ENCODE data around the gene HDAC4.

Gene HDAC4

DNA sequence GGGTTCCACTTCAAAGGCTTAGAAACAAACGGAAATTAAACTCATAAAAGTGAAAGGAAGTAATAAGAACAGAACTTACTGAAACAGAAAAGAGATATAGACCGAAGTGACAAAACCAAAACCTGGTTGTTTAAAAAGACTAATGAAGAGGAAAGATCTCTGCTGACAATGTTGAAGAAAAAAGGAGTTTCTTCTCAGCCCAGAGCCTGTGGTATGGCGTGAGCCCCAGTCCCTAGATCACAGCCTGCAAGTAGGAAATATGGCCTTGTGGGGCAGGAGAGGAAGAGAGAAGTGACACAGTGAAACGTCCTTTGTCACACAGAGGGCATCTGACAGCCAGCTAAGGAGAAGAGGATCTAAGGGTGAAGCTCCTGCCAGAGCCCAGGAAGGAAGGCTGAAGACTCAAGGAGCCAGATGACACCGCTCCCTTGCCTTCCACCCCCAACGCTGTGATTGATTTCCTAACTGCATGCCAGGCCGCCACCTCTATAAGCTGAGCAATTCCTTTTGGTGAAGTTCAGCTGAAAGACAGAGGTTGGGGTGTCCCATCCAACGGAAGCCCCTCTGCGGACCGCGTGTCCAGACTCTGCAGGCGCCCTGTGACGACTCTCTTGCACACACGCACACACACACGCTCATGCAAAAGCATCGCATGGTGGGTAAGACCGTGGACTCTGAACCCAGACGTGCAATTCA, 141.1 kb downstream of the HDAC4 start:
- in situ Hi-C loops (cut with MboI; ENCODE audit: low sequenced_read_pairs): no loop called here

DNA sequence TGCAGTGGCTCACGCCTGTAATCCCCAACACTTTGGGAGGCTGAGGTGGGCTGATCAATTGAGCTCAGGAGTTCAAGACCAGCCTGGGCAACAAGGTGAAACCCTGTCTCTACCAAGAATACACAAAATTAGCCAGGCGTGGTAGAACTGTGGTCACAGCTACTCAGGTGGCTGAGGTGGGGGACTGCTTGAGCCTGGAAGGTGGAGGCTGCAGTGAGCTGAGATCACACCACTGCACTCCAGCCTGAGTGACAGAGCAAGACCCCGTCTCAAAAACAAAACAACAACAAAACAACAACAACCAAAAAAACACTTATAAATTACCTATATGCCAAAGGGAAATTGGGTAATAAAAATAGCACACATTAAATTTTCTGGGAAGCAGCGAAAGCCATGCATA, 141.6 kb downstream of the HDAC4 start:
- in situ Hi-C loops (cut with MboI; ENCODE audit: low sequenced_read_pairs): no loop called here

DNA sequence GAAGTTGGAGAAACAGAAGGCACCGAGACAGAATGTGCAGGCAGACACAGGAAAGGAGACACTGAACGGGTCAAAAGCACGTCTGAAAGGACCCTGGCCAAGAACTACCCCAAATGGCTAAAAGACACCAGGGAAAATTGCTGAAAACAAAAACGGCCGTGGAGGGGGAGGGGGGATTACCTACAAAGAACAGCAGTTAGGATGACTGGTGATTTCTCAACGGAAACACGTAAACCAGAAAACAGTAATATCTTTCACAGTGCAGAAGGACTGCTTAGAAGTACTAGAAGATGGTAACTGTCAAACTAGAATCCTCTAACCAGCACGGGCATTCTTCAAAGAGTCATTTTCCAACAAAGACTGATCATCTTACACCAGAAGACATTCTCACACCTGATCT, 142.6 kb downstream of the HDAC4 start:
- in situ Hi-C loops (cut with MboI; ENCODE audit: low sequenced_read_pairs): no loop called here

DNA sequence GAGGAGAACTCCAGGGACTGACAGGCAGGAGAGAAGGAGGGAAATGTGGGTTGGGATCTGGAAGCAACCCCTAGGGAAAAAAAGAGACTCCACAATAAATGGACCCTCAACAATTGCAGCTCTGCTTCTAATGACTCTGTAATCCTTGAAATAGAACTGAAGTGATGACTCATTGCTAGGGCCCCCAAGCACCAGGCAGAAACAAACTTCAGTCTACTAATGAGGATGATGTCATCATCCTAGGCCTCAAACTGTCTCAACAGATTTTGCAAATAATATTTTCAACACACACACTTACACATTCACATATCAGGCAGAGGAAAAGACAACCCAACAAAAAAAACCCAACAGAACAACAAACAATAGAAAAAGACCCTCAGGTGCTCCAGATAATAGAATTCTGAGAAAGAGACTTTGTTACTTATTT, 143.3 kb downstream of the HDAC4 start:
- in situ Hi-C loops (cut with MboI; ENCODE audit: low sequenced_read_pairs): no loop called here

DNA sequence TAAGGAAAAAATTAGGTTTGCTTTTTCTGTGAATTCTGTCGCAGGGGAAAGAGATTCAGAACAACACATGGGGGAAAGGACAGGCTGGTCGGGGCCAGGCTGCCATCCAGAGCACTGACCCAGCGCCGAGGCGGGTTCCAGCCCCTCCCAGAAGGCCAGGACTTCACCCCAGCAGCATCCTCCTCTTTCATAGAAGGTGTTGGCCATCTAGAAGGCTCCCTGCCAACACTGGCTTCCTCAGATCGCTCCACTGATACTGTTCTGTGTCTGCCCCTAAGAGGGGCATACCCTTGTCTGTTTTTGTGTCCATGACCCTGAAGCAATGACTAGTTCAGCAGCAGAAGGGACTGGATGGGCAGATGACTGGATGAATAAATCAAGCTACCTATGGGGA, 144.5 kb downstream of the HDAC4 start:
- in situ Hi-C loops (cut with MboI; ENCODE audit: low sequenced_read_pairs): no loop called here

DNA sequence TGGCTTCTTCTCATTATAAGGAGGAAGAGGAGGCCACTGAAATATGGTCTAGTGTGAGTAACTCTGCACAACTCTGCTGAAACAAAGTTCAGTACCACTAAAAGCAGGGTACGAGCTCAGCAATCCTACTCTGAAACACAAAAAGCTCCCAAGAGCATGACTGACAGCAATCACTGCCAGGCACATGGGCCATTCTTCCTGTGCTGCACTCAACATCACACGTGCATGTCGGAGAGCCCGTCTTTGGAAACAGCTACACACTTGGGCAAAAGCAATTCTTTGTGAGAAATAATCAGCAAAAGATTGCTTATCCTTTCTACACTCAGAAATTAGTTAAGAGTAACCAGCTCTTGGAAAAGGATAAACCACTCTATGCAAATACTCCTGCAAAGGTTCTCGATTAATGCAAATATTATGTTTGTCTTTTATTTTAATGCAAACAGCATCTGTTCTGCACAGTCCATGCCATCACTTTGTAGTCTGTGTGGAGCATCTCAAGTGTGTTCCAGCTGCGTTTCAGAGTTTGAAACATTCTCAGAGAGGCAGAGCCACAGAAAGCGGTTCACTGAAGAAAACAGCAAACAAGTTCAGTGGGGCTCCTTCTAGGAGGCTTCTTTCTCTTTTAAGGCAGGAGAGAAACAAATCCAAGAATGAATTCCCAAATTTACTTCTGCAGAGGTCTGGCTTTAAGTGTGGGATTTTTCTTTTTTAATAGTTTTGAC, 145.0 kb downstream of the HDAC4 start:
- in situ Hi-C loops (cut with MboI; ENCODE audit: low sequenced_read_pairs): no loop called here

DNA sequence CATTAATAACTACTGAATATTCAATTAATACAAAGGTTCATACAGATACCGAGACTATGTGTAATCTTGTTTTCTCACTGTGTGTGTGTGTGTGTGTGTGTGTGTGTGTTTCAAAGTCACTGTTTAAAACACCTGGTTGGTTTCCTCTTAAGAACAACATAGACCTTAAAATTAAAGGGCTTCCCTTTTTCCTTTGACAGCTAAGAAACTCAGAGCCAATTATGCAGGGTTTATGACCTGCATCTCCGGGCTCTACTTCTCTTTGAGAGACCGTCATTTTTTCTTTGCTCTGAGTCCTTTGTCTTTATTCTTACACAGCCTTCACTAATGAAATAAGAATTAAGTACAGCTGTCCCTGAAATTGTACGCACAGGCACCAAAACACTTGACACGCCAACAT, 145.6 kb downstream of the HDAC4 start:
- in situ Hi-C loops (cut with MboI; ENCODE audit: low sequenced_read_pairs): no loop called here

DNA sequence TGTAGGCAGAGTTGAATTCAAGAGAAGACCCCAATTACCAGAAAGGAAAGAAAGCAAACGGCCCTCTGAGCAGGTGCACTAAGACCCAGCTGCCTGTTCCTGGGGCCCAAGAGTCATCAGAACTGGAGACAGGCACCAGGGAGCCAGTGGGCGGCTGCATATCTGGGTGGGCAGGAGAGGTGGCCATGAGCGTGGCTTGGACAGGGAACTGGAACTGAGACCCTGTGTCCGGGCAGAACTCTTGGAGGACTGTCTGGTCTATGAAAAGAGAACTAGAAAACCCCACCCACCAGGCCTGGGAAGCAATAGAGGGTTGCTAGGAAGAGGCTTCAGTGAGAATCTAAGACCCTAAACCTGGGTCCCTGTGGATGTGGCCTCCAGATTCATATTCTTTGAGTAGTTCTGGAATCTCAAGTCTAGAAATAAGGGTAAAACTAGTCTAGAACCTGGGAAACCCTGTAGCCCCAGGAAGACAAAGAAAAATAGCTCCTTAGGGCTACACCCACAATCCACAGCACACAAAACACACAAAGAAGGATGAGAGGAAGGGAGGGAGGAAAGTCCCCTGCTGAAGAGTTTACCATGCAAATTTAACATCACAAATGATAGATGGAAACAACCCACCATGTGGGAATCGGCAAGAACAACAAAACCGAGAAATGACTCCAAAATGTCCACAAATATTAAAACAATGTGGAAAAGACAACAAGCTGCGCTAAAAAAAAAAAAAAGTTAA, 147.0 kb downstream of the HDAC4 start:
- in situ Hi-C loops (cut with MboI; ENCODE audit: low sequenced_read_pairs): no loop called here

DNA sequence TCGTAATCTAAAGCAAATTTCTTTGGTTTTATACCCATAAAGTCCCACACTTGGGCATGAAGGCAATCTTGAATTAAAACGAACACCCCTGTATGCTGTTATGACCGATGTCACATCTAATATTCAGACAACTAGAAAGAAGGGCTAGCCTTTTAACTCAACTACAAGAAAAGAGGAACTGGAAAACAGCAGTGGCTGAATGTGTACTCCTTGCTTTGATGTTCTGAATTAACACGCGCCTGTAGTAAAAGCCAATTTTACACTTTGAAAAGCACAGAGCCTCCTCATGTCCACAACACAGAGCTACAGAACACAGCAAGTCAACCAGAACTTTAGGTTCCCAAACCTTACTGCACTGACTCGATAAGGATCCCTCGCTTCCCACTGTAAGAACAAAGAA, 147.6 kb downstream of the HDAC4 start:
- in situ Hi-C loops (cut with MboI; ENCODE audit: low sequenced_read_pairs): no loop called here

DNA sequence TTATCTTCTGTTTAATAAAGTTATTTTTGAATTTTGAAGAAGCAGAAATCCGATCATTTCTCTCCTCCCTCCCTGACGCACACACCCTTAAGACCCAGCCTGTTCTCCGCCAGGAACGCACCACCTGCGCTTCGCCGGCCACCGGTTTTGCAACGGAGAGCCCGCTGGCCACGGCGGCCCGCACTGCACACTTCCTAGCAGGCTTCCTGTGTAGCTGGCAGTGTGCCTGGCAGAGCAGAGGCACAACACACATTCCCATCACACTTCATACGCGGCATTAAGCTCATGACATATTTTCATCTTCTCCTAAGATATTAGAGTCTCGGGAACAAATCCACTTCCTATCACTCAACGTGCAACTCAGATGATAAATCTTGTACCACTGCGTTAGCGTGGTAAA, 148.0 kb downstream of the HDAC4 start:
- in situ Hi-C loops (cut with MboI; ENCODE audit: low sequenced_read_pairs): no loop called here

DNA sequence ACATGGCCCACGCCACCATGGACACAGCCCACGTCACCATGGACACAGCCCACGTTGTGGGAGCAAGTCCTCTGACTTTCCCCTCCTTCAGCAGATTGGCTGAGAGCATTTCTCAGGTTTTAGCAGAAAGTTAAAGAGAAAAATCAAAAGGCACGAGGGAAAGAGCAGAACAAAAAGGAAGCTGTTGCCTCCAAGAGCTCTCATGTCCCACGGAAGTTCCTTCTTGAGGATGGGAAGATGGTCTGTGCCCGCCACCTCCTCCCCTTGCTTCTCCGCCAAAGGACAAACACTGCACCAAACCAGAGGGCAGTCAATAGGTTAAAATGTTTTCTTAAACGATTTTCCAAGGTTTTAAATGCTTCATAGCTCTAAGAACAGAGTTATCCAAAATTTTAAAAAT, 148.4 kb downstream of the HDAC4 start:
- in situ Hi-C loops (cut with MboI; ENCODE audit: low sequenced_read_pairs): no loop called here

DNA sequence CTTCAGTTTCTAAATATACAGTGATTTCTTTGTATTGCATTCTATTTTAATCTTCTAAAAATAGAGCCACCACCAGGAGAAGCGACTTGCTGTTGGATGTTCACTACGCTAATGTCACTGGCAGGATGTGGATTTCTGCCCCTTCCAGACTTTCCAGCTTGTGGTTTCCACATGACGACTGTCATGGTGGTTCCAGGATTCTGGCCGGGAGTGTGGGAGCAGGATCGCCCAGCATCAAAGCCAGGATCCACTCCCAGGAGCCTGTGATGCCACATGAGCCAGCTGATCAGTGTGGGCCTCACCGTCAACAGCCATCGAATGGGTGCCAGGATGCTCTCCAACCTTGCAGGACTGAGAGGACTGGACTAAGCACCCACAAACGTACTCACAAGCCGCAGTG, 148.8 kb downstream of the HDAC4 start:
- in situ Hi-C loops (cut with MboI; ENCODE audit: low sequenced_read_pairs): no loop called here

DNA sequence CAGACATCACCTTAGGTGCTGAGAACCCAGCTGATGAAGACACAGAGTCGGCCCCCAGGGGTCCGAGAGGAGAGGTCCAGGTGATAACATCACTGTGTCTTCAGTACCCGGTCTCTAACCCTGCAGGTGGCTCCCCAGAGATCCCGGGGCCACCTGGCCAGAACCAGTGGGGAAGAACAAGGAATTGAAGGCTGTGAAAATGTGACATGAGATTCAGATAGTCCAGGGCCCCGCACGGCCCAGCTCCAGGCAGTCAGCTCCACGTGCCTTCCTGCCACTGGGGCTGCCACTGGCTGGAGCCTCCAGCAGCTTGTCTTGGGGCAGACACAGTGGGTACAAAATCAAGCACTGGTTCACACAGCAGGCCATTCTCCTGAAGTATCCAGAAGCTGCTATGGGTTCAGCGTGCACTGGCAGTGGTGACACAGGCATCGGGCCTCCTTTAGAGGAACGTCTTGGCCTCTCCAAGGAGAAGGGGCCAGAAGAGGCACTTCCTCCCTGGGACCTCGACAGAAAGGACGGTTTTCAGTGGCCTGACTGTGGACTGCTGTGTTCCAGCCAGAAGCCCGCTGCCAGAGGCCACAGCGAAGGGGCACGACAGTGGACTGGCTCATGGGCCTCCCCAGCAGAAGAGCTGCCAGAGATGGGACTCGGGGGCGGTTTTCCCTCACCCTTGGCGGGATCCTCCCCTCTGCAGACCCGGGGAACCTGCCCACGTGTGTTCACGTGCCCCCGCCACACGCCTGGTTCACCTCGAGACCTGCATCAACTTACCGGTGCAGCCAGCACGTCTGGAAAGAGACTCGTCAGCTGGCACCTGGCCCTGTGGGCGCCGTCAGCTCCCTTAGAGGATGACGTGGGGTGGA, 150.4 kb downstream of the HDAC4 start:
- in situ Hi-C loops (cut with MboI; ENCODE audit: low sequenced_read_pairs): no loop called here

DNA sequence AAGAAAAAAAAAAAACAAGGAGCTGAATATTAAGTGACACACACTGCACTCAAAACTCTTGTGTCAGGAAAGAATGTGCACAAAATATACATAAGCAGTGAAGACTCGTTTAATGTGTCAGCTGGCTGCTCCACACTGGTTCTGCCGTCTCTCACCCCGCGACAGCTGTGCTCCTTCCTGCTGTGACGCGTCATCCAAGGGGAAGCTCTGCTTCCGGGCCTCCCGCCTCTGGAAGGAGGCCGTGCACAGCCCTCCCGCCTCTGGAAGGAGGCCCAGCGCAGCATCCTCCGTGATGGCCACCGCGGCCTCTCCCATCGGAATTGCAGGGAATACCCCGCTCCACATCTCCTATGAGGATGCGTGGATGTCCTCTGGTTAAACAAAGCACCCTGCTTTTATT, 151.0 kb downstream of the HDAC4 start:
- in situ Hi-C loops (cut with MboI; ENCODE audit: low sequenced_read_pairs): no loop called here

DNA sequence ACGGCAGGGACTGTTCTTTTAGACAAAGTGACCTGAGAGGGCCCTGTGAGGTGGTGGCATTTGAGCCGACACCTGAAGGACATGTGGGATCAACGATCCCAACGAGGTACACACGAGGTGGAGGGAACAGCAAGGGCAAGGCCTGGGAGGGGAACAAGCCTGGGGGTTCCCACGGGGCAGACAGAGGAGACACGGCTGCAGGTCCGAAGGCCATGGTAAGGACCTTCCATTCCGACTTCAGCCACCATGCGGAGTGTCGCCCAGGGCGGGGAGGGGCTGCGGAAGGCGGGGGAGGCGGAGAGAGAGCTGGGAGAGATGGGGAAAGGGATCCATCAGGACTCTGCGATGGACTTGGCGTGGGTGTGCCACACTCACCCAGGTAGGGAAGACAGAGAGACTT, 151.8 kb downstream of the HDAC4 start:
- in situ Hi-C loops (cut with MboI; ENCODE audit: low sequenced_read_pairs): no loop called here

DNA sequence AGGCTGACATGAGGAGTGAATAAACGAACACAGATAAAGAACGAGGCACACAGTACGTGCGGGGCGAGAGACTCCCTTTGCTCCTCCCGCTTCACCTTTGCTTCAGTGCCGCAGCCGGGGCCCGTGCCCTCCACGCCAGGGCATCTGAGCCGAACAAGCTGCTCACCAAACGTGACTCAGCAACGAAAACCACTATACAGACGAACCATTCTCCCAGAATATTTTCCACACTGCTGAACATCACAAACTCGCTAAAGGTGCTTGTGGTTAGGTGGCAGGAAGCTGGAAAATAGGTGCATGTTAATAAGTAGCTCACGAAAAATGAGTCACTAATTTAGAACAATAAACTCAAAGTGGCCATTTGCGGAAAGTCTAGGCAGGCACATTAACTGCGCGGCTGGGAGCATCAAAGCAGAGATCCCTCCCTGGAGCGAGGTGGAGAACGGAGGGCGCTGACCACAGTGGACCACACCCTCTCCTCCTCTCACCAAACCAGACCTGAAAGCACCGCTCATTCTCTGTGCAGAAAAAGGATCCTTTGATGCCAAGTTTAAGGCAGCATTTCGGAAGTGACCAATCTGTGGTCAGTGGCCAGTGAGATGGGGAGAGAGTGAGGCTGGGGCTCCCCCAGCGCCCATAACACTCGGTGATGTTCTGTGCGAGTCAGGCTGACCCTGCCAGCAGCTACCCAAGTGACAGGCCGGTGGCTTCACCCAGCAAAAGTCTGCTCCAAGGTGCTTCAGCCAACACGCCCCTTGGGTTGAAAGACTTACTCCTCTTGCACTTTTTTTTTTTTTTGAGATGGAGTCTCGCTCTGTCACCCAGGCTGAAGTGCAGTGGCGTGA, 153.2 kb downstream of the HDAC4 start:
- in situ Hi-C loops (cut with MboI; ENCODE audit: low sequenced_read_pairs): no loop called here

DNA sequence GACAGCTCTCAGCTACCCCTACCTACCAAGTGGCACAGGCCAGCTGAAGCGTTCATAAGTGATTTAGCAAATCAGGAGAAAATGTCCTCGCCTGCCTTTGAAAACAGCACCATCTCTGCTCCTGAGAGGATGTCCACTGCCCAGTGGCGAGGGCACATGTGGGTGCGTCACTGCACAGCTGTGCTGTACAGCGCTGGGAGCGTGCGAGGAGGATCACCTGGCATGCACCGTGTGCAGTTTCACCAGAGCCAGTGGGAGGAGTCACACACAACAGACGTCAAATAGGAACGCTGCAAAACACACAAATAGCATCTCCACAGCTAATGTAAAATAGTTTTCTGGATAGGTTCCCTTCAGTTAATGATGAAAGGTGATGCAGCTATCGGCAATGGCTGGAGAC, 154.1 kb downstream of the HDAC4 start:
- in situ Hi-C loops (cut with MboI; ENCODE audit: low sequenced_read_pairs): no loop called here

DNA sequence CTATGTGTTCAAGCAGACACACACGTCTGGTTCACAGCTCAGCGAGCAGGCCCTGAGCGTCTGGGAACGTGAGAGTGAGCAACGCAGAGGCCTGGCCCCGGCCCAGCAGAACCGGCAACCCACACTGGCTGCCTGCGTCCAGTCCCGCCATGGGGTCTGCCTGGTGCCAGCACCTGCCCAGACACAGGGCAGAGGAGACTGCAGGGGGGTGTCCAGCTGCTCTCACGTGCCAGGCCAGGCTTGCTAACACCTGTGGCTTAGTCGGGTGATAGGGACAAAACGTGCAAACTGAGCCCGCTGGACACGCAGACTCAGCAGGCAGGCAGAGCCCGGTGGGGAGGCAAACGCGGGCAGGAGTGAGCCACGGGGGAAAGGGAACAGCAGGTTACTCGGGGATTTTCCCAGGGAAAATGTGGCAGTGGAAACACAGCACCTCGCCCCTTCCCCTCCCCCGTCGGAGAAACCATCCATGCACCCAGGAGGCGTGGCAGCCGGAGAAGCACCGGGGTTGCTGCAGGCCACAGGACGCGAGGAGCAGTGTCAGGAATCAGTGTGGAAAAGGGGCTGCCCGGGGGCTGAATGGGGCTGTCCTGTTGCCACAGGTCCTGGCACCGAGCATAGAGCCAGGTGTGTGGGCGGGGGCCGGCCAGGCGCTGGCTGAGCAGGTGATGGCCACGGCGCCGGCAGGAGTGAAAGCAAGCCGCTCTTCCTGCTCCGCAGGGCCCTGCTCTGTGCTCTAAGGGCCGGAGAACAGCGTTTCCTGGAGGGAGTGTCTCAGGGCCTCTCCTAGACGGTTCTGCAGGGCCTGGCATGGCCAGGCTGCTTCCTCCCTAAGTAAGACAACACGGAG, 154.7 kb downstream of the HDAC4 start:
- in situ Hi-C loops (cut with MboI; ENCODE audit: low sequenced_read_pairs): no loop called here

DNA sequence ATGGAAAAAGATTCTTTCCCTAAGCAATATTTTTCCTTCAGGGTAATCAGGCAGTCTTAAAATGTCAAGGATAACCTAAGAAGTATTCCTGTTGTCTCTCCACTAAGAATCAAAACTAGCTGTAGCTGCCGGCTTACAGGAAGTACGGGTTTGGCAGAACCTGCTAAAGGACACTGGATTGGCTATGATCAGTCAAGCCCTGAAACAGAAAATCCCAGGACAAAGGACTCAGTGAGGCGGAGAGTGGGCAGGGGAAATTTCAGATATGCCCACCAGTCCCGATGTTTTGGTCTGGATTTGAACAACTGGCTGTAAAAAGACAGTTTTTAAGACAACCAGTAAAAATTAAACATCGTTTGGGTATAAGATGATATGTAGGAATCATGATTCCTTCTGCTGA, 155.7 kb downstream of the HDAC4 start:
- in situ Hi-C loops (cut with MboI; ENCODE audit: low sequenced_read_pairs): no loop called here
